ENCODE data around the gene NPHP1. TPM values are rescaled to one million over a fixed set of nuclear protein-coding genes. Genes with fewer than 3 reads are reported as not detected.

NPHP1 gene
- total and polyA plus RNA-seq, 10 donors = 1.2 to 4.6 (median 2.6) TPM

GRCh38 chr2:110149330-110150220 is 55.2 kb downstream of the NPHP1 start:
- TF ChIP-seq, protein P1, sequence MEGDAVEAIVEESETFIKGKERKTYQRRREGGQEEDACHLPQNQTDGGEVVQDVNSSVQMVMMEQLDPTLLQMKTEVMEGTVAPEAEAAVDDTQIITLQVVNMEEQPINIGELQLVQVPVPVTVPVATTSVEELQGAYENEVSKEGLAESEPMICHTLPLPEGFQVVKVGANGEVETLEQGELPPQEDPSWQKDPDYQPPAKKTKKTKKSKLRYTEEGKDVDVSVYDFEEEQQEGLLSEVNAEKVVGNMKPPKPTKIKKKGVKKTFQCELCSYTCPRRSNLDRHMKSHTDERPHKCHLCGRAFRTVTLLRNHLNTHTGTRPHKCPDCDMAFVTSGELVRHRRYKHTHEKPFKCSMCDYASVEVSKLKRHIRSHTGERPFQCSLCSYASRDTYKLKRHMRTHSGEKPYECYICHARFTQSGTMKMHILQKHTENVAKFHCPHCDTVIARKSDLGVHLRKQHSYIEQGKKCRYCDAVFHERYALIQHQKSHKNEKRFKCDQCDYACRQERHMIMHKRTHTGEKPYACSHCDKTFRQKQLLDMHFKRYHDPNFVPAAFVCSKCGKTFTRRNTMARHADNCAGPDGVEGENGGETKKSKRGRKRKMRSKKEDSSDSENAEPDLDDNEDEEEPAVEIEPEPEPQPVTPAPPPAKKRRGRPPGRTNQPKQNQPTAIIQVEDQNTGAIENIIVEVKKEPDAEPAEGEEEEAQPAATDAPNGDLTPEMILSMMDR (IDR thresholded peaks at IDR 0.05 in 8 of 11, conservative IDR thresholded peaks at IDR 0.05 in 3 of 11) = no peak
- TF ChIP-seq POLR2A (IDR thresholded peaks at IDR 0.05) = no peak
- TF ChIP-seq POLR2AphosphoS5 (IDR thresholded peaks at IDR 0.05) = no peak
- 64 to 74% (median 72%) methylated on average over 6 of the region's 6 CpGs for WGBS, 5 donors
- H3K9me3 ChIP-seq = peaks cover 0 to 12% (median 9%) of the 10 kb centered on the region in 8 donors
- H3K27ac ChIP-seq = no peak overlapping the region
- H3K4me1 ChIP-seq = no peaks in the 10 kb centered on the region
- no peak for DNase-seq
- intact Hi-C loops (cut with DNase I; ENCODE audit: low total_unique reads) = no loop called here
- no peak overlapping the region for H3K4me3 ChIP-seq
- no peaks in the 10 kb centered on the region for H3K27me3 ChIP-seq (replicated peaks in 1 of 7)
- no peaks in the 10 kb centered on the region for H3K36me3 ChIP-seq

DNA sequence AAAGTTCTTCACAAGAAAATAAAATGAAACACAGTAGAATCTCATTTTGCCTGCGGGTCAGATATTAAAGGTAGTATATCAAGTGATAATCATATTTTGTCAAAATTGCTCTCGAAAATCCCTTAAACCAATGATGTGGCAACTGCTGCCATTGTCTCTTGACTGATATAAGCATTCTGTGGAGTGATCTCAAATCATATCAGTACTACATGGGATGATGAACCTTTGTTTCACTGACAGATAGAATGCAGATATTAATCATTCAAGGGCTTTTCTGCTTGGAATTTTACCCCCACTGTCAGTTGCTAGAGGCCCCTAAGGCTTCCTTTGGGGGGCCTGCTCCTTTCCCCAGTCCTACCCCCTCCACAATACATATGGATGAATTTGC is 57.9 kb downstream of the NPHP1 start:
- DNase-seq = no peak
- Histone ChIP-seq H3K4me1 (no peaks in the 10 kb centered on the region), H3K27me3 (replicated peaks in 1 of 7) (no peaks in the 10 kb centered on the region), H3K4me3 (no peak overlapping the region), H3K36me3 (no peaks in the 10 kb centered on the region), H3K9me3 (no peaks in the 10 kb centered on the region), H3K27ac (no peak overlapping the region)
- intact Hi-C loops (cut with DNase I; ENCODE audit: low total_unique reads) = no loop called here
- WGBS, 5 donors = 86 to 93% (median 88%) methylated on average over 2 of the region's 2 CpGs
- TF ChIP-seq, protein P1 (IDR thresholded peaks at IDR 0.05 in 8 of 11, conservative IDR thresholded peaks at IDR 0.05 in 3 of 11) = no peak
- TF ChIP-seq POLR2AphosphoS5 (IDR thresholded peaks at IDR 0.05) (no peak), POLR2A (IDR thresholded peaks at IDR 0.05) (no peak)

GRCh38 chr2:110146183-110146944 is 58.4 kb downstream of the NPHP1 start:
- Histone ChIP-seq H3K27me3 (replicated peaks in 1 of 7) (no peaks in the 10 kb centered on the region), H3K9me3 (no peaks in the 10 kb centered on the region), H3K27ac (no peak overlapping the region), H3K36me3 (no peaks in the 10 kb centered on the region), H3K4me3 (no peak overlapping the region), H3K4me1 (no peaks in the 10 kb centered on the region)
- DNase-seq = no peak
- TF ChIP-seq, protein P1 (IDR thresholded peaks at IDR 0.05 in 8 of 11, conservative IDR thresholded peaks at IDR 0.05 in 3 of 11) = no peak
- TF ChIP-seq POLR2AphosphoS5 (IDR thresholded peaks at IDR 0.05) (no peak), POLR2A (IDR thresholded peaks at IDR 0.05) (no peak)
- WGBS, 5 donors = 89 to 96% (median 92%) methylated on average over 2 of the region's 2 CpGs
- intact Hi-C loops (cut with DNase I; ENCODE audit: low total_unique reads) = no loop called here

- H3K27ac ChIP-seq = no peak overlapping the region
- H3K36me3 ChIP-seq = no peaks in the 10 kb centered on the region
- no peaks in the 10 kb centered on the region for H3K4me1 ChIP-seq
- no peaks in the 10 kb centered on the region for H3K27me3 ChIP-seq (replicated peaks in 1 of 7)
- no peaks in the 10 kb centered on the region for H3K9me3 ChIP-seq
- intact Hi-C loops (cut with DNase I; ENCODE audit: low total_unique reads) = no loop called here
- no peak overlapping the region for H3K4me3 ChIP-seq
- DNase-seq = no peak
- no peak for TF ChIP-seq POLR2AphosphoS5 (IDR thresholded peaks at IDR 0.05)
- TF ChIP-seq, protein P1 (IDR thresholded peaks at IDR 0.05 in 8 of 11, conservative IDR thresholded peaks at IDR 0.05 in 3 of 11) = no peak
- TF ChIP-seq POLR2A (IDR thresholded peaks at IDR 0.05) = no peak
Measured at GRCh38 chr2:110143982-110144381, 60.8 kb downstream of the NPHP1 start.
